Gastrocnemius medialis (tissue), 4 donors: ENCODE data around the gene PSG7.
"Not testable (repeated sequence)": the region's sequence is repeated elsewhere in the genome, so short reads cannot be mapped to it uniquely, and the experiment has no call there.

ENCODE experiments used
- POLR2A ChIP-seq, 2 donors: fragments of 450-650 bp; IDR thresholded peaks; one replicate each; pipeline ENCODE4 v1.6.1; 2017; ENCODE audit warnings: antibody characterized with exemption in 2 of 2, mild to moderate bottlenecking in 2 of 2, moderate library complexity in 2 of 2
- TF ChIP-seq, protein P1 (sequence below), 5 experiments: fragments of 450-650 bp in 3 of 5; fragments of 200-600 bp in 2 of 5; sonication (generic) in 2 of 5; IDR thresholded peaks in 4 of 5; conservative IDR thresholded peaks in 1 of 5; 1 replicate in 4 of 5; 2 replicates in 1 of 5; pipeline ENCODE4 v1.5.1; 2016 to 2019; ENCODE audit warnings: antibody characterized with exemption in 5 of 5, mild to moderate bottlenecking in 3 of 5, moderate library complexity in 3 of 5

GRCh38 chr19:42874901-42875813 is 61.9 kb downstream of the PSG7 start:
- not testable (repeated sequence) for TF ChIP-seq POLR2A (IDR thresholded peaks at IDR 0.05)
- TF ChIP-seq, protein P1, sequence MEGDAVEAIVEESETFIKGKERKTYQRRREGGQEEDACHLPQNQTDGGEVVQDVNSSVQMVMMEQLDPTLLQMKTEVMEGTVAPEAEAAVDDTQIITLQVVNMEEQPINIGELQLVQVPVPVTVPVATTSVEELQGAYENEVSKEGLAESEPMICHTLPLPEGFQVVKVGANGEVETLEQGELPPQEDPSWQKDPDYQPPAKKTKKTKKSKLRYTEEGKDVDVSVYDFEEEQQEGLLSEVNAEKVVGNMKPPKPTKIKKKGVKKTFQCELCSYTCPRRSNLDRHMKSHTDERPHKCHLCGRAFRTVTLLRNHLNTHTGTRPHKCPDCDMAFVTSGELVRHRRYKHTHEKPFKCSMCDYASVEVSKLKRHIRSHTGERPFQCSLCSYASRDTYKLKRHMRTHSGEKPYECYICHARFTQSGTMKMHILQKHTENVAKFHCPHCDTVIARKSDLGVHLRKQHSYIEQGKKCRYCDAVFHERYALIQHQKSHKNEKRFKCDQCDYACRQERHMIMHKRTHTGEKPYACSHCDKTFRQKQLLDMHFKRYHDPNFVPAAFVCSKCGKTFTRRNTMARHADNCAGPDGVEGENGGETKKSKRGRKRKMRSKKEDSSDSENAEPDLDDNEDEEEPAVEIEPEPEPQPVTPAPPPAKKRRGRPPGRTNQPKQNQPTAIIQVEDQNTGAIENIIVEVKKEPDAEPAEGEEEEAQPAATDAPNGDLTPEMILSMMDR (IDR thresholded peaks at IDR 0.05 in 4 of 5, conservative IDR thresholded peaks at IDR 0.05 in 1 of 5): not testable (repeated sequence)
